HG03439 (cell line): ENCODE data around the gene MARK3.

Source experiments
- ATAC-seq: cut with Tn5 transposase; IDR thresholded peaks from one replicate; pipeline ENCODE4 v1.9.1; 2021; ENCODE audit warnings: mild to moderate bottlenecking, moderate library complexity; ENCODE audit not compliant: unreplicated experiment

MARK3 gene

GRCh38 chr14:103485504-103485903, 100.3 kb downstream of the MARK3 start:
- ATAC-seq = no peak

GRCh38 chr14:103488071-103488470, 102.9 kb downstream of the MARK3 start:
- ATAC-seq = no peak

- ATAC-seq = no peak
Observed at GRCh38 chr14:103488960-103489359, 103.7 kb downstream of the MARK3 start.

GRCh38 chr14:103489621-103490020, 104.4 kb downstream of the MARK3 start:
- no peak for ATAC-seq

GRCh38 chr14:103491691-103492090, 106.5 kb downstream of the MARK3 start:
- ATAC-seq = no peak

- ATAC-seq = no peak
Observed at GRCh38 chr14:103492156-103492925, 107.1 kb downstream of the MARK3 start.

- ATAC-seq = no peak
Observed at GRCh38 chr14:103495854-103496253, 110.6 kb downstream of the MARK3 start.

- ATAC-seq = no peak
Observed at GRCh38 chr14:103496776-103497175, 111.6 kb downstream of the MARK3 start.

GRCh38 chr14:103499709-103500108, 114.5 kb downstream of the MARK3 start:
- ATAC-seq = no peak

- ATAC-seq = peak; percentile 54
Observed at GRCh38 chr14:103500148-103500990, 115.2 kb downstream of the MARK3 start.

- ATAC-seq = no peak
Observed at GRCh38 chr14:103501041-103501870, 116.0 kb downstream of the MARK3 start.

- ATAC-seq = no peak
Observed at GRCh38 chr14:103501921-103502669, 116.9 kb downstream of the MARK3 start.

- ATAC-seq = no peak
Observed at GRCh38 chr14:103502877-103503276, 117.7 kb downstream of the MARK3 start.

GRCh38 chr14:103503296-103503695, 118.1 kb downstream of the MARK3 start:
- no peak for ATAC-seq

GRCh38 chr14:103504991-103505565, 119.9 kb downstream of the MARK3 start:
- no peak for ATAC-seq

GRCh38 chr14:103507751-103508150, 122.5 kb downstream of the MARK3 start:
- no peak for ATAC-seq

- no peak for ATAC-seq
Observed at GRCh38 chr14:103508521-103509329, 123.5 kb downstream of the MARK3 start.

- ATAC-seq = no peak
Observed at GRCh38 chr14:103509864-103510723, 124.9 kb downstream of the MARK3 start.
